HL-60 (cell line): ENCODE data around the gene RNF121.

Source experiments
- POLR2AphosphoS5 ChIP-seq: IDR thresholded peaks from 2 replicates; pipeline ENCODE4 v1.6.1; 2012; ENCODE audit warnings: low read depth
- SPI1 ChIP-seq: IDR thresholded peaks from 2 replicates; pipeline ENCODE4 v1.6.1; 2012; ENCODE audit warnings: low read depth, mild to moderate bottlenecking, borderline replicate concordance
- TF ChIP-seq, protein P1 (sequence below): IDR thresholded peaks from one replicate; pipeline ENCODE4 v1.5.1; 2011; ENCODE audit warnings: low read length, control low read depth, inconsistent platforms; ENCODE audit not compliant: insufficient read depth
- TF ChIP-seq, protein P2 (sequence below): IDR thresholded peaks from 2 replicates; pipeline ENCODE4 v1.6.1; 2012; ENCODE audit warnings: low read depth; ENCODE audit not compliant: insufficient replicate concordance

DNA sequence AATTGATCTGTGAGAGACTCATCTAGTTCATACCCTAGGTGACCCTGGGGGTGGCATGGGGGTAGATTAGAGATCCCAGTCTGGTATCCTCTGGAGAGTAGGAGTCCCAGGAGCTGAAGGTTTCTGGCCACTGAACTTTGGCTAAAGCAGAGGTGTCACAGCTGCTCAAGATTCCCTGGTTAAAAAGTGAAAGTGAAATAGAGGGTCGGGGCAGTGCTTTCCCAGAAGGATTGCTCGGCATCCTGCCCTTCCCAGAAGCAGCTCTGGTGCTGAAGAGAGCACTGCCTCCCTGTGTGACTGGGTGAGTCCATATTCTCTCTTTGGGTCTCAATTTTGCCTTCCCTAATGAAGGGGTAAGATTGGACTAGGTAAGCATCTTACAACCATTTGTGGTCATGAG is 70.5 kb downstream of the RNF121 start:
- TF ChIP-seq, protein P1, sequence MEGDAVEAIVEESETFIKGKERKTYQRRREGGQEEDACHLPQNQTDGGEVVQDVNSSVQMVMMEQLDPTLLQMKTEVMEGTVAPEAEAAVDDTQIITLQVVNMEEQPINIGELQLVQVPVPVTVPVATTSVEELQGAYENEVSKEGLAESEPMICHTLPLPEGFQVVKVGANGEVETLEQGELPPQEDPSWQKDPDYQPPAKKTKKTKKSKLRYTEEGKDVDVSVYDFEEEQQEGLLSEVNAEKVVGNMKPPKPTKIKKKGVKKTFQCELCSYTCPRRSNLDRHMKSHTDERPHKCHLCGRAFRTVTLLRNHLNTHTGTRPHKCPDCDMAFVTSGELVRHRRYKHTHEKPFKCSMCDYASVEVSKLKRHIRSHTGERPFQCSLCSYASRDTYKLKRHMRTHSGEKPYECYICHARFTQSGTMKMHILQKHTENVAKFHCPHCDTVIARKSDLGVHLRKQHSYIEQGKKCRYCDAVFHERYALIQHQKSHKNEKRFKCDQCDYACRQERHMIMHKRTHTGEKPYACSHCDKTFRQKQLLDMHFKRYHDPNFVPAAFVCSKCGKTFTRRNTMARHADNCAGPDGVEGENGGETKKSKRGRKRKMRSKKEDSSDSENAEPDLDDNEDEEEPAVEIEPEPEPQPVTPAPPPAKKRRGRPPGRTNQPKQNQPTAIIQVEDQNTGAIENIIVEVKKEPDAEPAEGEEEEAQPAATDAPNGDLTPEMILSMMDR: no peak
- TF ChIP-seq, protein P2, sequence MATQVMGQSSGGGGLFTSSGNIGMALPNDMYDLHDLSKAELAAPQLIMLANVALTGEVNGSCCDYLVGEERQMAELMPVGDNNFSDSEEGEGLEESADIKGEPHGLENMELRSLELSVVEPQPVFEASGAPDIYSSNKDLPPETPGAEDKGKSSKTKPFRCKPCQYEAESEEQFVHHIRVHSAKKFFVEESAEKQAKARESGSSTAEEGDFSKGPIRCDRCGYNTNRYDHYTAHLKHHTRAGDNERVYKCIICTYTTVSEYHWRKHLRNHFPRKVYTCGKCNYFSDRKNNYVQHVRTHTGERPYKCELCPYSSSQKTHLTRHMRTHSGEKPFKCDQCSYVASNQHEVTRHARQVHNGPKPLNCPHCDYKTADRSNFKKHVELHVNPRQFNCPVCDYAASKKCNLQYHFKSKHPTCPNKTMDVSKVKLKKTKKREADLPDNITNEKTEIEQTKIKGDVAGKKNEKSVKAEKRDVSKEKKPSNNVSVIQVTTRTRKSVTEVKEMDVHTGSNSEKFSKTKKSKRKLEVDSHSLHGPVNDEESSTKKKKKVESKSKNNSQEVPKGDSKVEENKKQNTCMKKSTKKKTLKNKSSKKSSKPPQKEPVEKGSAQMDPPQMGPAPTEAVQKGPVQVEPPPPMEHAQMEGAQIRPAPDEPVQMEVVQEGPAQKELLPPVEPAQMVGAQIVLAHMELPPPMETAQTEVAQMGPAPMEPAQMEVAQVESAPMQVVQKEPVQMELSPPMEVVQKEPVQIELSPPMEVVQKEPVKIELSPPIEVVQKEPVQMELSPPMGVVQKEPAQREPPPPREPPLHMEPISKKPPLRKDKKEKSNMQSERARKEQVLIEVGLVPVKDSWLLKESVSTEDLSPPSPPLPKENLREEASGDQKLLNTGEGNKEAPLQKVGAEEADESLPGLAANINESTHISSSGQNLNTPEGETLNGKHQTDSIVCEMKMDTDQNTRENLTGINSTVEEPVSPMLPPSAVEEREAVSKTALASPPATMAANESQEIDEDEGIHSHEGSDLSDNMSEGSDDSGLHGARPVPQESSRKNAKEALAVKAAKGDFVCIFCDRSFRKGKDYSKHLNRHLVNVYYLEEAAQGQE: no peak
- TF ChIP-seq POLR2AphosphoS5: no peak
- no peak for TF ChIP-seq SPI1
